ENCODE data around the gene EML1. TPM values are rescaled to one million over a fixed set of nuclear protein-coding genes. Genes with fewer than 3 reads are reported as not detected.
A peak's percentile ranks its signal among the peaks of the same experiment; 100 is the strongest.

Gene EML1
- total RNA-seq, 4 donors from 2014 or later = 92.3 to 131 (median 119) TPM

DNA sequence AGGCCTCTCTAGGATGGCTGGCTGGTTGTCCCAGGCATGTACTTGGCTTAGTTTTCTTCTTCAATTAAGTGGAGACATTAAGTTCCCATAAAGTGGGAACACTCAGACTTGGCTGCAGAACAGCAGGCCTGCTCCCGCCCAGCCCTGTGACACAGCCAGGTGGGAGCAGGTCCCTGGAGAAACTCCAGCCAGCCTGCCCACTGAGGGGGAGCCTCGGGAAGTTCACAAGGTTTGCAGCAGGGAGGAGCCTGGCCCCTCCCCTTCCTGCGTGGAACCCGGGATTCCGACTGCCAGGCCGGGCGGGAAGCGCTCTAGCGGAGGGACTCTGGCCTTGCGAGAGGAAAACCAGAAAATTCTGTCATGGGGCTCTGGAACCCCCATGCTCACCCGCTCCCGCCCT, 173.7 kb downstream of the EML1 start:
- TF ChIP-seq POLR2A (IDR thresholded peaks at IDR 0.05; ENCODE audit: low read depth) (no peak), POLR2AphosphoS5 (IDR thresholded peaks at IDR 0.05) (no peak), EP300 (IDR thresholded peaks at IDR 0.05) (no peak)
- TF ChIP-seq, protein P1, sequence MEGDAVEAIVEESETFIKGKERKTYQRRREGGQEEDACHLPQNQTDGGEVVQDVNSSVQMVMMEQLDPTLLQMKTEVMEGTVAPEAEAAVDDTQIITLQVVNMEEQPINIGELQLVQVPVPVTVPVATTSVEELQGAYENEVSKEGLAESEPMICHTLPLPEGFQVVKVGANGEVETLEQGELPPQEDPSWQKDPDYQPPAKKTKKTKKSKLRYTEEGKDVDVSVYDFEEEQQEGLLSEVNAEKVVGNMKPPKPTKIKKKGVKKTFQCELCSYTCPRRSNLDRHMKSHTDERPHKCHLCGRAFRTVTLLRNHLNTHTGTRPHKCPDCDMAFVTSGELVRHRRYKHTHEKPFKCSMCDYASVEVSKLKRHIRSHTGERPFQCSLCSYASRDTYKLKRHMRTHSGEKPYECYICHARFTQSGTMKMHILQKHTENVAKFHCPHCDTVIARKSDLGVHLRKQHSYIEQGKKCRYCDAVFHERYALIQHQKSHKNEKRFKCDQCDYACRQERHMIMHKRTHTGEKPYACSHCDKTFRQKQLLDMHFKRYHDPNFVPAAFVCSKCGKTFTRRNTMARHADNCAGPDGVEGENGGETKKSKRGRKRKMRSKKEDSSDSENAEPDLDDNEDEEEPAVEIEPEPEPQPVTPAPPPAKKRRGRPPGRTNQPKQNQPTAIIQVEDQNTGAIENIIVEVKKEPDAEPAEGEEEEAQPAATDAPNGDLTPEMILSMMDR (IDR thresholded peaks at IDR 0.05) = no peak
- WGBS = 73% methylated on average over 11 of the region's 12 CpGs
- Histone ChIP-seq H3K27me3 (peaks cover 0 to 11% (median 0%) of the 10 kb centered on the region in 4 donors), H3K36me3 (no peaks in the 10 kb centered on the region), H3K27ac (replicated peaks in 1 of 4) (no peak overlapping the region), H3K9me3 (no peaks in the 10 kb centered on the region), H3K4me3 (no peak overlapping the region), H3K4me1 (peaks cover 0 to 9% (median 5%) of the 10 kb centered on the region in 4 donors)
- intact Hi-C loops (cut with DNase I) = no loop called here
- DNase-seq (ENCODE audit: extremely low spot score) = no peak

DNA sequence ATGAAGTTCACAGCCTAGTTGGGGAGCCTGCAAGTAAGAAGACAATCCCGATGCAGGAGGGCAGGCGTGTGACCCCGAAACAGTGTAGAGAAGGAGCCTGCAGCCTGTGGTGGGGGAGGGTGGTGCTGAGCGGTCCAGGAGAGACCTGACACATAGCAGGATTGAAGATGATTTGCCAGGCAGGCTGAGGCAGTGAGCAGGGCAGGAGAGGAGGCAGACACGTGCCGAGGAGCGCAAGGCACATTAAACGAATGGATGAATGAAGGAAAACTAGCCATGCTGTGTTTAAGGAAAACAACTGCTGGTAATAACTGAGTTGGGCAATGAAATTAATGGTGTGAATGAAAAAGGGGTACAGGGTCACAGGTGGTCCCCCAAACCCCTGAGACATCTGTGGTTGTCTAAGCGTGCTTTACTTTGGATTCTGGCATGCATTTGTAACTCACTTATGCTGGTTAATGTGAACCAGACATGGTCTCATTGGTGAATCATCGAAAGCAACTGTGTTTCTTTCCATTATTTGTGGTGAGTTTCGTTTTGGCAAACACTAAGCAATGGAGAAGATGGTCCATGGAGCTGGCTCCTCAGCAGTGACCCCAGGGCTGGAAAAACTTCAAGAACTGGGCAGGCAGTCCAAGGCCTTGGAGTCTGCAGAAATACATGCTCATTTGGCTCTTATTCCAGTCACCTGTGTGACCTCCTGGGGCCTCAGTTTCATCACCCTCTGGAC, 175.1 kb downstream of the EML1 start:
- intact Hi-C loops (cut with DNase I) = no loop called here
- no peak overlapping the region for H3K4me3 ChIP-seq
- no peak for DNase-seq (ENCODE audit: extremely low spot score)
- TF ChIP-seq POLR2AphosphoS5 (IDR thresholded peaks at IDR 0.05) = no peak
- no peaks in the 10 kb centered on the region for H3K36me3 ChIP-seq
- no peak overlapping the region for H3K27ac ChIP-seq (replicated peaks in 1 of 4)
- no peaks in the 10 kb centered on the region for H3K9me3 ChIP-seq
- peaks cover 0 to 19% (median 15%) of the 10 kb centered on the region in 4 donors for H3K4me1 ChIP-seq
- no peaks in the 10 kb centered on the region for H3K27me3 ChIP-seq
- WGBS = 85% methylated on average over 11 of the region's 11 CpGs

DNA sequence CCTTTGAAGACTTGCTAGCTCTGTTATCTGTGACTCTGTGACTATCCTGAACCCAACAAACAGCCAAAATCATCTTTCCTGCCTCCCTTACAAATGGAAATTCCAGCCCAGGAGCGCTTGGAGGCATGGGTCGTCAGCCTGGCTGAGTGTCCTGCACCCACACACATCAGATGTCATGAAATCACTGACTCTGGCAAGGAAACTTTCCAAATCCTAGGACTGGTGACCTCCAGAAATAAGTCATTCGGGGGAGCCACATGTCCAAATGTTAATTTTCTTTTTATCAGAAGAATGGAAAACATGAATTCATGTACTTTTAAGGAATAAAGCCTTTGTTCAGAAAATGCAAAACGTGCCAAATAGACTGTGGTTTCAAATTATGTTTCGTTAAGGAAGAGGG, 175.7 kb downstream of the EML1 start:
- TF ChIP-seq, protein P1 (IDR thresholded peaks at IDR 0.05) = no peak
- TF ChIP-seq POLR2AphosphoS5 (IDR thresholded peaks at IDR 0.05) (no peak), EP300 (IDR thresholded peaks at IDR 0.05) (no peak), POLR2A (IDR thresholded peaks at IDR 0.05; ENCODE audit: low read depth) (no peak)
- no peak for DNase-seq (ENCODE audit: extremely low spot score)
- WGBS = 71% methylated on average over 5 of the region's 5 CpGs
- Histone ChIP-seq H3K4me1 (peaks cover 0 to 19% (median 15%) of the 10 kb centered on the region in 4 donors), H3K9me3 (no peaks in the 10 kb centered on the region), H3K36me3 (no peaks in the 10 kb centered on the region), H3K27me3 (no peaks in the 10 kb centered on the region), H3K4me3 (no peak overlapping the region), H3K27ac (replicated peaks in 1 of 4) (no peak overlapping the region)
- intact Hi-C loops (cut with DNase I) = no loop called here

DNA sequence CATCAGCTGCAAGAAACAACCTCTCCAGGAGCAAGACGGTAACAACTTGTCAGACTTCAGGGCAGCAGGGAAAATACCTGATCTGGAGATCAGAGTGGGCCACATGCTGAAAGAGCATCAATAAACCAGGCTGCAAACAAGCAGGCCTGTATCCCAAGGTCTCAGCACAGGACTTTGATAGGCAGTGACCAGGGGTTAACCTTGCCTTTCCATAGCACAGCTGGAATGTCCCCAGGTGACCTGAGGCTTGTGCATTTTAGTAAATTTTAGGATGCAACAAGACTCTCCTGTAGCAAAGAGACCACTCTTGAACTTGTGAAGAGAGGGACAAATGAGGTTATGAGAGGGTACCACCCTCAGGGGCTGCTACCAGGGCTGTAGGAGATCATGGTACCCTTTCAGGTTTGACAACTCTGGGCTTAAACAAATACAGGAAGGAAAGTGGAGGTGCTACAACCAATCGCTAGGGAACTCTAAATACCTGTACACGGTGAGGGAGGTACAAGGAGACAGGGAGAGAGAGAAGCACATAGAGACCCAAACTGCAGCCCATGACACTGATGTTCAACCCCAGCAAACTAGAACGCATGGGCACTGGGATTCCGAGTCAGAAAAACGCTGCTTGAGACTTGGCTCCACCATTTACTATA, 176.6 kb downstream of the EML1 start:
- TF ChIP-seq, protein P1 (IDR thresholded peaks at IDR 0.05) = no peak
- TF ChIP-seq EP300 (IDR thresholded peaks at IDR 0.05) = no peak
- no peak for TF ChIP-seq POLR2AphosphoS5 (IDR thresholded peaks at IDR 0.05)
- TF ChIP-seq POLR2A (IDR thresholded peaks at IDR 0.05; ENCODE audit: low read depth) = no peak
- Histone ChIP-seq H3K36me3 (no peaks in the 10 kb centered on the region), H3K4me3 (no peak overlapping the region), H3K27me3 (no peaks in the 10 kb centered on the region), H3K9me3 (peaks cover 0 to 6% (median 0%) of the 10 kb centered on the region in 4 donors), H3K27ac (replicated peaks in 1 of 4) (no peak overlapping the region), H3K4me1 (peaks cover 0 to 19% (median 15%) of the 10 kb centered on the region in 4 donors)
- DNase-seq (ENCODE audit: extremely low spot score) = peak; percentile 77
- intact Hi-C loops (cut with DNase I) = no loop called here
- WGBS = 85% methylated on average over 6 of the region's 6 CpGs

All from esophagus muscularis mucosa (tissue), 4 donors.